HEK293 (cell line): ENCODE measurements around the gene SLC14A1.

Experiments
- OSR2 ChIP-seq: fragments of 450-650 bp; formaldehyde crosslinking; IDR thresholded peaks from 2 replicates; pipeline ENCODE4 v1.5.1; 2016; ENCODE audit warnings: missing biosample characterization, missing genetic modification characterization
- PRDM1 ChIP-seq: fragments of 450-650 bp; formaldehyde crosslinking; IDR thresholded peaks from 2 replicates; pipeline ENCODE4; 2016; ENCODE audit warnings: missing biosample characterization, missing genetic modification characterization
- YY1 ChIP-seq: fragments of 450-650 bp; formaldehyde crosslinking; IDR thresholded peaks from 2 replicates; pipeline ENCODE4 v1.5.1; 2018; ENCODE audit warnings: missing biosample characterization, missing genetic modification characterization
- ZBTB1 ChIP-seq: fragments of 450-650 bp; formaldehyde crosslinking; IDR thresholded peaks from 2 replicates; pipeline ENCODE4 v1.5.1; 2016; ENCODE audit warnings: missing biosample characterization, missing genetic modification characterization
- ZBTB17 ChIP-seq: fragments of 450-650 bp; formaldehyde crosslinking; IDR thresholded peaks from 2 replicates; pipeline ENCODE4 v1.5.1; 2016; ENCODE audit warnings: missing biosample characterization, missing genetic modification characterization
- ZBTB7A ChIP-seq: fragments of 450-650 bp; formaldehyde crosslinking; IDR thresholded peaks from 2 replicates; pipeline ENCODE4 v1.5.1; 2016; ENCODE audit warnings: low read depth, missing biosample characterization, missing genetic modification characterization
- ZFP3 ChIP-seq: fragments of 450-650 bp; formaldehyde crosslinking; IDR thresholded peaks from 2 replicates; pipeline ENCODE4 v1.5.1; 2016; ENCODE audit warnings: low read depth, missing biosample characterization, missing genetic modification characterization
- ZNF37A ChIP-seq: fragments of 450-650 bp; IDR thresholded peaks from 2 replicates; pipeline ENCODE4 v1.5.1; 2018; ENCODE audit warnings: missing biosample characterization, missing genetic modification characterization
- ZNF433 ChIP-seq: fragments of 450-650 bp; formaldehyde crosslinking; IDR thresholded peaks from 2 replicates; pipeline ENCODE4 v1.5.1; 2016; ENCODE audit warnings: missing biosample characterization, missing genetic modification characterization, low read depth
- TF ChIP-seq, protein P1 (sequence below): fragments of 450-650 bp; formaldehyde crosslinking; IDR thresholded peaks from 2 replicates; pipeline ENCODE4 v1.5.1; 2016; ENCODE audit warnings: missing biosample characterization, missing genetic modification characterization
- TF ChIP-seq, protein P2 (sequence below): fragments of 450-650 bp; formaldehyde crosslinking; IDR thresholded peaks from 2 replicates; pipeline ENCODE4 v1.5.1; 2016; ENCODE audit warnings: missing biosample characterization, missing genetic modification characterization
- TF ChIP-seq, protein P3 (sequence below): fragments of 450-650 bp; IDR thresholded peaks from 2 replicates; pipeline ENCODE4 v1.5.1; 2018; ENCODE audit warnings: missing biosample characterization, mild to moderate bottlenecking, missing genetic modification characterization
- TF ChIP-seq, protein P4 (sequence below): fragments of 450-650 bp; formaldehyde crosslinking; IDR thresholded peaks from 2 replicates; pipeline ENCODE4 v1.5.1; 2016; ENCODE audit warnings: missing biosample characterization, missing genetic modification characterization
- TF ChIP-seq, protein P5 (sequence below): sonication (generic); formaldehyde crosslinking; IDR thresholded peaks from 2 replicates; pipeline ENCODE4 v1.8.1; 2022; ENCODE audit warnings: mild to moderate bottlenecking, moderate library complexity, missing genetic modification reagents

DNA sequence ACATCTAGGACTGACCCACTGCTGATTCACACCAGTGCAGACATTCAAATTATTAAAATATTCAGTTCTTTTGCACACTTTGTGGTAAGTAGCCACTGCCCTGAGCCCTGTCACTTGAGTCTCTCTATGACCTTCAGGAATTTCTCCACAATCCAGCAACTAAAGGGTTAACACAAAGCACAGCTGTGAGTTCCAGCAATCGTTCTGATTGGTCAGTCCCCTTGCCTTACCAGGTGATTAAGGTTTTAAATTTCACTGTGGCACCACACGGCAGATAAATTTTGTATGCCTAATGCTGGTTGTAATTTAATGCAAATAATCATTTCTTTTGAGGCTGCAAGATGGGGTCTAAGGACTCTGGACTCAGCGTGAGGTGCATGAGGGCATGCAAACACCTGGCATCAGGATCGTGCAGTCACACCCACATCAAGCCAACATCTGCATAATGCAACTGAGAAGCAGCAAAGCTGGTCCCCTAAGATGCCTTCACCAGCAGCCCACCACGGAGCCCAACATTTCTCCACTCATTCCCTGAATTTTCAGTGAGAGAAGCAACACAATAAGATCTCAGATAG, 36.6 kb downstream of the SLC14A1 start:
- TF ChIP-seq, protein P1, sequence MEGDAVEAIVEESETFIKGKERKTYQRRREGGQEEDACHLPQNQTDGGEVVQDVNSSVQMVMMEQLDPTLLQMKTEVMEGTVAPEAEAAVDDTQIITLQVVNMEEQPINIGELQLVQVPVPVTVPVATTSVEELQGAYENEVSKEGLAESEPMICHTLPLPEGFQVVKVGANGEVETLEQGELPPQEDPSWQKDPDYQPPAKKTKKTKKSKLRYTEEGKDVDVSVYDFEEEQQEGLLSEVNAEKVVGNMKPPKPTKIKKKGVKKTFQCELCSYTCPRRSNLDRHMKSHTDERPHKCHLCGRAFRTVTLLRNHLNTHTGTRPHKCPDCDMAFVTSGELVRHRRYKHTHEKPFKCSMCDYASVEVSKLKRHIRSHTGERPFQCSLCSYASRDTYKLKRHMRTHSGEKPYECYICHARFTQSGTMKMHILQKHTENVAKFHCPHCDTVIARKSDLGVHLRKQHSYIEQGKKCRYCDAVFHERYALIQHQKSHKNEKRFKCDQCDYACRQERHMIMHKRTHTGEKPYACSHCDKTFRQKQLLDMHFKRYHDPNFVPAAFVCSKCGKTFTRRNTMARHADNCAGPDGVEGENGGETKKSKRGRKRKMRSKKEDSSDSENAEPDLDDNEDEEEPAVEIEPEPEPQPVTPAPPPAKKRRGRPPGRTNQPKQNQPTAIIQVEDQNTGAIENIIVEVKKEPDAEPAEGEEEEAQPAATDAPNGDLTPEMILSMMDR (tag by site-specific recombination), result no peak
- TF ChIP-seq, protein P2, sequence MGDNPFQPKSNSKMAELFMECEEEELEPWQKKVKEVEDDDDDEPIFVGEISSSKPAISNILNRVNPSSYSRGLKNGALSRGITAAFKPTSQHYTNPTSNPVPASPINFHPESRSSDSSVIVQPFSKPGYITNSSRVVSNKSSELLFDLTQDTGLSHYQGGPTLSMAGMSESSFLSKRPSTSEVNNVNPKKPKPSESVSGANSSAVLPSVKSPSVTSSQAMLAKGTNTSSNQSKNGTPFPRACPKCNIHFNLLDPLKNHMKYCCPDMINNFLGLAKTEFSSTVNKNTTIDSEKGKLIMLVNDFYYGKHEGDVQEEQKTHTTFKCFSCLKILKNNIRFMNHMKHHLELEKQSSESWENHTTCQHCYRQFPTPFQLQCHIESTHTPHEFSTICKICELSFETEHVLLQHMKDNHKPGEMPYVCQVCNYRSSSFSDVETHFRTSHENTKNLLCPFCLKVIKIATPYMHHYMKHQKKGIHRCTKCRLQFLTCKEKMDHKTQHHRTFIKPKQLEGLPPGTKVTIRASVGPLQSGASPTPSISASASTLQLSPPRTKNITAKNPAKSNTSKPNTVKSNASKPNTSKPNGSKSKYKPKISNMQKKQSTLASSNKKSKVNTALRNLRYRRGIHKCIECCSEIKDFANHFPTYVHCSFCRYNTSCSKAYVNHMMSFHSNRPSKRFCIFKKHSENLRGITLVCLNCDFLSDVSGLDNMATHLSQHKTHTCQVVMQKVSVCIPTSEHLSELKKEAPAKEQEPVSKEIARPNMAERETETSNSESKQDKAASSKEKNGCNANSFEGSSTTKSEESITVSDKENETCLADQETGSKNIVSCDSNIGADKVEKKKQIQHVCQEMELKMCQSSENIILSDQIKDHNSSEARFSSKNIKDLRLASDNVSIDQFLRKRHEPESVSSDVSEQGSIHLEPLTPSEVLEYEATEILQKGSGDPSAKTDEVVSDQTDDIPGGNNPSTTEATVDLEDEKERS (tag by site-specific recombination), result no peak
- no peak for TF ChIP-seq ZNF433
- TF ChIP-seq, protein P3, sequence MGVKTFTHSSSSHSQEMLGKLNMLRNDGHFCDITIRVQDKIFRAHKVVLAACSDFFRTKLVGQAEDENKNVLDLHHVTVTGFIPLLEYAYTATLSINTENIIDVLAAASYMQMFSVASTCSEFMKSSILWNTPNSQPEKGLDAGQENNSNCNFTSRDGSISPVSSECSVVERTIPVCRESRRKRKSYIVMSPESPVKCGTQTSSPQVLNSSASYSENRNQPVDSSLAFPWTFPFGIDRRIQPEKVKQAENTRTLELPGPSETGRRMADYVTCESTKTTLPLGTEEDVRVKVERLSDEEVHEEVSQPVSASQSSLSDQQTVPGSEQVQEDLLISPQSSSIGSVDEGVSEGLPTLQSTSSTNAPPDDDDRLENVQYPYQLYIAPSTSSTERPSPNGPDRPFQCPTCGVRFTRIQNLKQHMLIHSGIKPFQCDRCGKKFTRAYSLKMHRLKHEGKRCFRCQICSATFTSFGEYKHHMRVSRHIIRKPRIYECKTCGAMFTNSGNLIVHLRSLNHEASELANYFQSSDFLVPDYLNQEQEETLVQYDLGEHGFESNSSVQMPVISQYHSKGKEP, result no peak
- no peak for TF ChIP-seq ZNF37A (tag by site-specific recombination)
- no peak for TF ChIP-seq ZBTB7A (tag by site-specific recombination)
- TF ChIP-seq, protein P4, sequence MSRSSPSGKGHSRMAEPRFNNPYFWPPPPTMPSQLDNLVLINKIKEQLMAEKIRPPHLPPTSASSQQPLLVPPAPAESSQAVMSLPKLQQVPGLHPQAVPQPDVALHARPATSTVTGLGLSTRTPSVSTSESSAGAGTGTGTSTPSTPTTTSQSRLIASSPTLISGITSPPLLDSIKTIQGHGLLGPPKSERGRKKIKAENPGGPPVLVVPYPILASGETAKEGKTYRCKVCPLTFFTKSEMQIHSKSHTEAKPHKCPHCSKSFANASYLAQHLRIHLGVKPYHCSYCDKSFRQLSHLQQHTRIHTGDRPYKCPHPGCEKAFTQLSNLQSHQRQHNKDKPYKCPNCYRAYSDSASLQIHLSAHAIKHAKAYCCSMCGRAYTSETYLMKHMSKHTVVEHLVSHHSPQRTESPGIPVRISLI (tag by site-specific recombination), result no peak
- TF ChIP-seq, protein P5, sequence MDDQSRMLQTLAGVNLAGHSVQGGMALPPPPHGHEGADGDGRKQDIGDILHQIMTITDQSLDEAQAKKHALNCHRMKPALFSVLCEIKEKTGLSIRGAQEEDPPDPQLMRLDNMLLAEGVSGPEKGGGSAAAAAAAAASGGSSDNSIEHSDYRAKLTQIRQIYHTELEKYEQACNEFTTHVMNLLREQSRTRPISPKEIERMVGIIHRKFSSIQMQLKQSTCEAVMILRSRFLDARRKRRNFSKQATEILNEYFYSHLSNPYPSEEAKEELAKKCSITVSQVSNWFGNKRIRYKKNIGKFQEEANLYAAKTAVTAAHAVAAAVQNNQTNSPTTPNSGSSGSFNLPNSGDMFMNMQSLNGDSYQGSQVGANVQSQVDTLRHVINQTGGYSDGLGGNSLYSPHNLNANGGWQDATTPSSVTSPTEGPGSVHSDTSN (CRISPR knock-in tag), result no peak
- TF ChIP-seq ZBTB1 (tag by site-specific recombination), result no peak
- no peak for TF ChIP-seq YY1 (tag by site-specific recombination)
- no peak for TF ChIP-seq OSR2
- no peak for TF ChIP-seq ZBTB17 (tag by site-specific recombination)
- TF ChIP-seq ZFP3 (tag by site-specific recombination), result no peak
- TF ChIP-seq PRDM1 (tag by site-specific recombination), result no peak
